Nephron (organoid): ENCODE data around the gene CRMP1.

ENCODE experiments used
- H3K27ac Mint-ChIP-seq, 3 experiments: 2 replicates each; pipeline ENCODE4 v1.8.0; 2020; ENCODE audit warnings: mixed read lengths in 3 of 3, mild to moderate bottlenecking in 2 of 3, moderate library complexity in 1 of 3
- H3K27me3 Mint-ChIP-seq: 2 replicates; pipeline ENCODE4 v1.8.0; 2021; ENCODE audit warnings: low read depth, mild to moderate bottlenecking, moderate library complexity, mixed read lengths
- H3K36me3 Mint-ChIP-seq: 2 replicates; pipeline ENCODE4 v1.8.0; 2020; ENCODE audit warnings: low read depth, mixed read lengths
- H3K4me1 Mint-ChIP-seq: 2 replicates; pipeline ENCODE4 v1.8.0; 2020; ENCODE audit warnings: mixed read lengths
- H3K4me3 Mint-ChIP-seq, 3 experiments: 2 replicates each; pipeline ENCODE4 v1.8.0; 2020; ENCODE audit warnings: mild to moderate bottlenecking in 3 of 3, mixed read lengths in 3 of 3, moderate library complexity in 2 of 3
- H3K9me3 Mint-ChIP-seq: 2 replicates; pipeline ENCODE4 v1.8.0; 2020; ENCODE audit warnings: mixed read lengths
- TF ChIP-seq, protein P1 (sequence below), 3 experiments: fragments of 200-600 bp; sonication (generic); IDR thresholded peaks; one replicate each; pipeline ENCODE4 v1.5.0; 2021; ENCODE audit warnings: antibody characterized with exemption in 3 of 3; ENCODE audit not compliant: unreplicated experiment in 3 of 3

CRMP1 gene

DNA sequence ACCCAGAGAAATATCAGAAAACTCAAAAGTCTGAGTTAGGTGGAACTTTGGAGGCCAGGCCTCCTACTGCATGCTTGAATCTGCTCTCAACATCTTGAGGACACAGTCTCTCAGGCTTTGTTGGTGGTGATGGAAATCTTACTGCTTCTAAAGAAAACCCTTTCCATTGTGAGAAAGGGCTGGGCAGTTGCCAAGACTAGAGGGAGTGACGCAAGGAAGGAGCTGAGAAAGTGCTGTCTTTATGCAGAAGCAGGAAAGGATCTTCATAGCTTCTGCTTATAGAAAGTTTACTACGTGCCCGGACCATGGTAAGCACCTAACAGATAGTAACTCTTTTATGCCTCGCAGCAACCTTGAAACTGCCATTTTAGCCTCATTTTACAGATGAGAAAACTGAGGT is 2.4 kb upstream of the CRMP1 start:
- peak overlapping the region in 2 of 3 experiments; percentile 28 to 50 for H3K4me3 Mint-ChIP-seq
- TF ChIP-seq, protein P1, sequence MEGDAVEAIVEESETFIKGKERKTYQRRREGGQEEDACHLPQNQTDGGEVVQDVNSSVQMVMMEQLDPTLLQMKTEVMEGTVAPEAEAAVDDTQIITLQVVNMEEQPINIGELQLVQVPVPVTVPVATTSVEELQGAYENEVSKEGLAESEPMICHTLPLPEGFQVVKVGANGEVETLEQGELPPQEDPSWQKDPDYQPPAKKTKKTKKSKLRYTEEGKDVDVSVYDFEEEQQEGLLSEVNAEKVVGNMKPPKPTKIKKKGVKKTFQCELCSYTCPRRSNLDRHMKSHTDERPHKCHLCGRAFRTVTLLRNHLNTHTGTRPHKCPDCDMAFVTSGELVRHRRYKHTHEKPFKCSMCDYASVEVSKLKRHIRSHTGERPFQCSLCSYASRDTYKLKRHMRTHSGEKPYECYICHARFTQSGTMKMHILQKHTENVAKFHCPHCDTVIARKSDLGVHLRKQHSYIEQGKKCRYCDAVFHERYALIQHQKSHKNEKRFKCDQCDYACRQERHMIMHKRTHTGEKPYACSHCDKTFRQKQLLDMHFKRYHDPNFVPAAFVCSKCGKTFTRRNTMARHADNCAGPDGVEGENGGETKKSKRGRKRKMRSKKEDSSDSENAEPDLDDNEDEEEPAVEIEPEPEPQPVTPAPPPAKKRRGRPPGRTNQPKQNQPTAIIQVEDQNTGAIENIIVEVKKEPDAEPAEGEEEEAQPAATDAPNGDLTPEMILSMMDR (IDR thresholded peaks at IDR 0.05; ENCODE audit: unreplicated experiment in 3 of 3) = no peak
- no peak overlapping the region for H3K27ac Mint-ChIP-seq
- peaks cover 13% of the 10 kb centered on the region for H3K9me3 Mint-ChIP-seq
- peaks cover 49% of the 10 kb centered on the region for H3K4me1 Mint-ChIP-seq
- H3K27me3 Mint-ChIP-seq = peaks cover 92% of the 10 kb centered on the region
- no peaks in the 10 kb centered on the region for H3K36me3 Mint-ChIP-seq

DNA sequence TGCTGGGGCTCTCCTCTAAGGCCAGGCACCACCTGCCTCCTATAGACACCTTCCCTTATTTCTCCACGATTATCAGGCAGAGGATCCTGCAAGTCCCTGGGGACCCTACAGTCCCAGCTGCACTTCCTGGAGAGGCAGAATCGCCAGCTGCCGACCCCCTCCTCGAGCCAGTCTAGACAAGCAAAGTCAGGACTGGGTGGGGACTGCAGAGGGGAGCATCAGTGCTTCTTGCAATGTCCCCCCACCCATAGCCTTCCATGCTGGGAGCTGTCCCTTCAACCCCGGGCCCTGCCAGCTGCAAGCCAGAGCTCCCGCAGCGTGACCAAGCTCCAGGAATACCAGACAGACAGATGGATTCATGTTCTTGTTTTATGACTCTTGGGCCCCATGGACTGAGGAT is 1.4 kb upstream of the CRMP1 start:
- H3K27me3 Mint-ChIP-seq = peaks cover 92% of the 10 kb centered on the region
- no peak overlapping the region for H3K27ac Mint-ChIP-seq
- H3K4me3 Mint-ChIP-seq = peak overlapping the region; percentile 29 to 82 (median 60)
- peaks cover 51% of the 10 kb centered on the region for H3K4me1 Mint-ChIP-seq
- H3K9me3 Mint-ChIP-seq = peaks cover 13% of the 10 kb centered on the region
- H3K36me3 Mint-ChIP-seq = no peaks in the 10 kb centered on the region
- TF ChIP-seq, protein P1 (IDR thresholded peaks at IDR 0.05; ENCODE audit: unreplicated experiment in 3 of 3) = no peak

DNA sequence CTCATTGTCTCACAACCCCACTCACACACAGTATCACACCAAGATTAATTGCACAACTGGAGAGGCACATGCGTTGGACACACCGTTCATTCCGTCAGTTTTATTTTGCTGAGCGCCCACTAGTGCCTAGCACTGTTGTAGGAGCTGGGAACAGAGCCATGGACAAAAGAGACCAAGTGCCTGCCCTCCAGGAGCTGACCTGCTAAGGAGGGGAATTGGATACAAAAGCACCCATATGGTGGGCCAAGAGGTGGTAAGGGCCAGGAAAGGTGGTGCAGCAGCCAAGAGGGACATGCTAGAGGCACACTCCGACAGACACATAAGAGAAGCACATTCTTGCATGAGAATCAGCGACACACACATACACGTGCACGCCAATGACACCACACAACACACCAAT is 705 bp upstream of the CRMP1 start:
- peaks cover 92% of the 10 kb centered on the region for H3K27me3 Mint-ChIP-seq
- no peak overlapping the region for H3K27ac Mint-ChIP-seq
- H3K4me1 Mint-ChIP-seq = peaks cover 50% of the 10 kb centered on the region
- peak overlapping the region; percentile 58 to 82 (median 79) for H3K4me3 Mint-ChIP-seq
- TF ChIP-seq, protein P1 (IDR thresholded peaks at IDR 0.05; ENCODE audit: unreplicated experiment in 3 of 3) = no peak
- H3K36me3 Mint-ChIP-seq = no peaks in the 10 kb centered on the region
- H3K9me3 Mint-ChIP-seq = peaks cover 13% of the 10 kb centered on the region

DNA sequence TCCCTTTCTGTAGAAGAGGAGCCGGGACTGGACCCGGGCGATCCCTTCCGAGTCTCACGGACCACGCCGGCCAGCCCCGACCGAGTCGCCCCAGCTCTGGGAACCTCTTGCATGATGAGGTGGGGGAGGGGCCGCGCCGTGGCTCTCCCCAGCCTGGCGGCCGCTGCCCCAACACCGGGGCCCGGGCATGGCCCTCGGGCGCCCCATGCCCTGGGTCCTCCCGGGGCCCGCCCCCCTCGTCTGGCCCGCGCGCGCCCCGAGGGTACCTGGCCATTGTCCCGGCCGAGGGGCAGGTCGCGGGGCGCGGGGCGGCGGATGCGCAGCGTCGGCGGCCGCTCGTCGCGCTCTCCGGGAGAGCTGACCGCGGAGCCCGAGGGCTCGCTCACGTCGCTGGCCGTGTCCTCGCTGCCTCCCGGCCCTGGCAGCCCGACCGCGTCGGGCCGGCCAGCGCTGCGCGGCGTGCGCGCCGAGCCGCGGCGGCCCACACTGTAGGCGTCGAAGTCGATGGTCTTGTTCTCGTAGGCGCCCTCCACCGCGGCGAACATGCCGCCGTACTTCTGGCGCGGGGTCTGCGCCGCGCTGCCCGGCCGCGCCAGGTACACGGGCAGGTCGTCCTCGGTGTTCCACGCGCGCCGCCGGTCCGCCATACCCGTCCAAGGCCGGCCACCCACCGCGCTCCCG is 423 bp downstream of the CRMP1 start:
- Mint-ChIP-seq H3K4me3 (peak overlapping the region; percentile 77 to 89 (median 88)), H3K27me3 (peaks cover 81% of the 10 kb centered on the region), H3K4me1 (peaks cover 48% of the 10 kb centered on the region), H3K36me3 (no peaks in the 10 kb centered on the region), H3K9me3 (peaks cover 13% of the 10 kb centered on the region), H3K27ac (no peak overlapping the region)
- TF ChIP-seq, protein P1 (IDR thresholded peaks at IDR 0.05; ENCODE audit: unreplicated experiment in 3 of 3) = no peak

DNA sequence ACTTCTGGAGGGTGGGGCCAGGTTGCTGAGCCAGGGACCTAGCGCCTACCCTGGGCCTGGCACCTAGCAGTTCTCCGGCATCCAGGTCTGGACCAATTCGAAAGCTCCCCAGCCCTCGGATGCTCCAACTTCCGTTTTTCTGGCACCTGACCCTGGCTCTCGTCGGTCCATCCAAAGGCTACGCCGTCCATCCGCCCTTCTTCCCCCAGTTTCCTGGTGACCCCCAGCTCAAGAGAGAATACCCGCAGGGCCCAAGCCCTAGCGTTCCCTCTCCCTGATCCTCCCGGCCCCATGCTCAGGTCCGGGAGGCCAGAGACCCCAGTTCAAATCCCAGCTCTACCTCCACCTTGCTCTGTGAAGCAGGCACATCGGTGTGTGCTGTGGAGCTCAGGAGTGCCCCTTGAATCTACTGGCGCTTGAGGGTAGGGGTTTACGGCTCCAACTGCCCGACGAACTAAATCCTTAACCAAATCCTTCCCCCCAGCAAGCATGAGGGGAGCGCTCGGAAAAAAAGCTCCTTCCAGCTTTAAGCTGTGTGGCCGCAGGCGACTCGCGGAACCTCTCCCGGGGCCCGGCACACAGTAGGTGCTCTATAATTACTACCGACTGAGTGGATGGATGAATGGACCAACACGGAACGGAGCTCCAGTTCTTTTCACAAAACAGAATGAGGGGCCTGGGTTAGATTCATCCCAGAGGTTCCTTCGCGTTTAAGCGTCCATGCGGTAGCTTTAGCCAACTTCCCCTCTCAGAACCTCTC is 1.1 kb downstream of the CRMP1 start:
- Mint-ChIP-seq H3K36me3 (no peaks in the 10 kb centered on the region), H3K27ac (no peak overlapping the region), H3K27me3 (peaks cover 81% of the 10 kb centered on the region), H3K4me1 (peaks cover 48% of the 10 kb centered on the region), H3K9me3 (peaks cover 10% of the 10 kb centered on the region), H3K4me3 (peak overlapping the region; percentile 77 to 89 (median 88))
- TF ChIP-seq, protein P1 (IDR thresholded peaks at IDR 0.05; ENCODE audit: unreplicated experiment in 3 of 3) = no peak
